Measurements from ENCODE around the gene TMEM203. TPM values are rescaled to one million over a fixed set of nuclear protein-coding genes. Genes with fewer than 3 reads are reported as not detected.

The TMEM203 gene
- total and polyA plus RNA-seq, 10 of the 15 experiments (the other 5 are each of a cell fraction or from before 2014, with no cell fraction given), result 7.2 to 68.1 (median 33.8) TPM

- TF ChIP-seq CEBPB (IDR thresholded peaks at IDR 0.05; ENCODE audit: borderline replicate concordance in 1 of 2, low read depth in 2 of 2, low read length in 2 of 2) (no peak), MEF2A (IDR thresholded peaks at IDR 0.05; ENCODE audit: insufficient read depth, low read depth, low read length) (no peak), ZNF217 (IDR thresholded peaks at IDR 0.05) (no peak)
Observed at GRCh38 chr9:137172901-137173795, 32.3 kb downstream of the TMEM203 start (continued).

- POLR2A ChIA-PET, result interaction anchor here (0.5 to 4.4 kb wide), 11 partner anchors 13 to 86 kb away, joined by 3 to 37 read pairs (median 5); partner anchors contain the start of genes SSNA1 and TPRN
- in situ Hi-C loops (cut with MboI), result no loop called here
- Histone ChIP-seq H3K27ac (ENCODE audit: control insufficient read depth, insufficient read depth) (no peak overlapping the region), H3K9ac (ENCODE audit: control insufficient read depth, insufficient read depth, low read length) (no peak overlapping the region), H2AFZ (ENCODE audit: control insufficient read depth, low read depth, low read length) (no peak overlapping the region), H3K9me3 (replicated peaks; ENCODE audit: control insufficient read depth, insufficient read depth, low read length) (no peaks in the 10 kb centered on the region), H3K4me1 (ENCODE audit: control insufficient read depth, insufficient read depth, low read length) (peaks cover 8% of the 10 kb centered on the region; the same call in 1 of the 2 replicates), H3K79me2 (ENCODE audit: control insufficient read depth, insufficient read depth, low read length) (no peaks in the 10 kb centered on the region), H3K27me3 (replicated peaks in 1 of 2; ENCODE audit: control insufficient read depth in 2 of 2, insufficient read depth in 2 of 2, low read length in 1 of 2) (peaks cover 0 to 8% of the 10 kb centered on the region in 2 experiments; a peak in 3 of 4 replicates), H3K4me2 (ENCODE audit: control insufficient read depth, insufficient read depth) (no peak overlapping the region), H3K36me3 (ENCODE audit: control insufficient read depth in 2 of 2, insufficient read depth in 2 of 2, low read length in 1 of 2) (no peaks in the 10 kb centered on the region), H3K4me3 (no peak overlapping the region), H4K20me1 (ENCODE audit: control insufficient read depth, insufficient read depth) (no peaks in the 10 kb centered on the region)
- BruUV-seq (replicated peaks), result no TSS peak
- no peak for DNase-seq (ENCODE audit: low read depth, low spot score)
- CTCF ChIA-PET, result interaction anchor here (1.4 kb wide), 1 partner anchor 125 kb away, joined by 4 read pairs; no protein-coding TSS in a partner anchor
- intact Hi-C loops (cut with micrococcal nuclease; ENCODE audit: unreplicated experiment), result no loop called here
- RAD21 ChIA-PET (ENCODE audit: unreplicated experiment), result interaction anchor here (3.0 kb wide), 1 partner anchor 21 kb away, joined by 14 read pairs; no protein-coding TSS in a partner anchor
- SMC1A ChIA-PET (ENCODE audit: uncharacterized antibody, unreplicated experiment), result interaction anchor here (0.6 to 2.7 kb wide), 2 partner anchors 21 to 54 kb away, joined by 3 to 8 read pairs; no protein-coding TSS in a partner anchor
- no peak for ATAC-seq
- 46% methylated on average over 22 of the region's 22 CpGs for WGBS (ENCODE audit: insufficient coverage, insufficient replicate concordance, low lambda C conversion rate, missing lambda C conversion rate)
- TF ChIP-seq CBX3 (IDR thresholded peaks at IDR 0.05; ENCODE audit: borderline replicate concordance, low read depth), result no peak
- TF ChIP-seq MEF2B (IDR thresholded peaks at IDR 0.05; ENCODE audit: partially characterized antibody, poor library complexity, severe bottlenecking), result peak; percentile 86
- no peak for FAIRE-seq
Observed at GRCh38 chr9:137171149-137171900, 34.1 kb downstream of the TMEM203 start.

All from GM12878 (cell line).